HG02981 (cell line): ENCODE measurements around the gene ZBTB7C.

ENCODE experiments used
- ATAC-seq: cut with Tn5 transposase; IDR thresholded peaks from one replicate; pipeline ENCODE4 v1.9.1; 2021; ENCODE audit warnings: mild to moderate bottlenecking, moderate library complexity; ENCODE audit not compliant: unreplicated experiment

The ZBTB7C gene

DNA sequence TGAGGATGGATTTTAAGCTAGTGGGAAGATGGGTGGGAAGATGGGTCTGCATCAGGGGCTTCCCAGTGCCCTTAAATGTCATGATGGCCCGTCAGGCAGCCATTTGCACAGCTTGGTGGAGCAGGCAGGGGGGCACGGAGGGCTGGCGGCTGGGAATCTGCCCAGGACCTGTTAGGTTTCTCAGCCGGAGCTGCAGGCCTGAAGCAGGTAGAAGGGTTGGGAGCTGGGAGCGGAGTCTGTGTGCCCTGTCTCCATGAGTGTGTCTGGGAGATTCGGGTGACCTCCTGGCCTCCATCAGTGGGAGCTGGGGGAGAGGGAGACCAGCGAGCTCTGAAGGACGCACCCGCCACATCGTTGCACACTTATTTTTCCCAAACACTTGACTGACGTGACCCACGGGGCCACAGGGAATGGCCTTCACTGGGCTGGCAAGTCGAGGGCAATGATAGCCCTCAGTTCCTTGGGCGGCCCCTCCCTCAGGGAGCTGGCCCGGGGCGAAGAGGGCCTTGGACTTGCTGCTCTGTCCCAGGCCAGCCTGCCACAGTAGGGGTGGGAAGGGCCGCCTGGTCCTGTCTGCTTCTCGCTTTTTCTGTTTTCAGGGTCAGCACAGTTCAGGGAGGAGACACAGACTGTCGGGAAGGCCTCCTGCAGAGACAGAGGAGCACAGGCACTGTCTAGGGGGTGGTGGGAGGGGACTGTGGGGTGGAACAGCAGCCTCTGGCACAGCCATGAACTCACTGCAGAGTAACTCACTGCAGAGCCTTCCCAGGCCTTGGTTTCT lies 236.8 kb downstream of the ZBTB7C start:
- ATAC-seq = no peak

DNA sequence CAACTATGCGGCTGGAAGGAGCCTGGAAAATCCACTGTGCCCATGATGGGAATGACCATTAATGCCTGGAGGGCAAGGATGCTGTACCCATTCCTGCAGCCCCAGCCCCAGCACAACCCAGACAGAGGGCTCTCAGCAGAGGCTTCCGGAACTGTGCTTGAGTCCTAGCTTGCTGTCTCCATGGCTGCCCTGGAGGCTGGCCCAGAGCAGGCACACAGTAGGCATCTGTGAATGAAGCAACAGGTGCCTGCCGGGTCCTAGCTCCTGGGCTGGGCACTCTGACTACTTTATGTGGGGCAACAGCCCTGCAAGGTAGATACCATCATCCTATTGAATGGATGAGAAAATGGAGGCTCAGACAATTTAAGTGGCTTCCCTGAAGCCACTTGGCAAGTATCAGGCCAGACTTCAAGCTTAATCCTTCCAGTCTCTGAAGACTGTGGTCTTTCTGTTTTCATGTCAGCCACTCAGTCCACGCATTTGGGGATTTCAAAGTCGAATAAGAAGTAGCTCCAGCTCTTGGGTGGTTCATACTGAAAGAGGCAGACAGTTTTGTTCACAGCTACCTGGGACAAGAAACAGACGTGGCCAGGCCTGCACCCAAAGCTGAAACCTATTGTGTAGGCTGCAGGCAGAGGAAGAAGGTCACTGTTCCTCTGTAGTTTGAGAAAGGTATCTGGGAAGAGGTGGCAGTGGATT lies 237.5 kb downstream of the ZBTB7C start:
- ATAC-seq = no peak

DNA sequence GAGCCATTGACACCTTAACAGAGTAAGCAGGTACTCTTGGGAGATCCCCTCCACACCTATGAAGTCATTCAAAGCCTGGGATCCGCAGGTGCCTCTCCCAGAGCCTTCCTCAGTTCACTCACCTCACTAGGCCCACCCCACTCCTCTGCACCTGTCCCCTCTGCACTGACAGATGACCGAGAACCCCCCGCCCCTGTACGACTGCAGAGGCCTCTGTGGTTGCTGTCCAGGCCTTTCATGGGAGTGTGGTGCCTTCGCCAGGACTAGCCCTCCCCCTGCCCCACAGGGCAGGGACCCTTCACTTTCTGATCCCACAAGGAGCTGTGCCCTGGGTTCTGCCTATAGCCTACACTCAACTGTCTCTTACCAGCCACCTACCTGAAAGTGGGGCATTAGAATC lies 238.5 kb downstream of the ZBTB7C start:
- no peak for ATAC-seq

DNA sequence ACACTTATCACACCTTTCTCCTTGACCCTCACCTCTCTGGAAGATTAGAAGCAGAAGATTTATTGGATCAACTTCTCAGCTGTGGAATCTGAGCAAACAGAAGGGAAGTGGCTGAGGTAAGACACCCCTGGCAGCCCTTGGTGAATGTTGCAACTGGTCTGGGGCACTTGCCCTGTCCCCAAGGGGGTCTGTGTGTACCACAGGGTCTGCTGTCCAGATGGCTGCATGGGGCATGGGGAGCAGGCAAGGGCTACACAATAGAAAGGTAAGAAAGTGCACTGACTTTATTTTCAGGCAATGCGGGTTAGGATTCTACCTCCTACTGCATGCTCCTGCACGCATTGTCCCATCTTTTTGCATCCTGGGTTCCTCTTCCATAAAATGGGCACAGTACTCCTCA lies 240.3 kb downstream of the ZBTB7C start:
- no peak for ATAC-seq

DNA sequence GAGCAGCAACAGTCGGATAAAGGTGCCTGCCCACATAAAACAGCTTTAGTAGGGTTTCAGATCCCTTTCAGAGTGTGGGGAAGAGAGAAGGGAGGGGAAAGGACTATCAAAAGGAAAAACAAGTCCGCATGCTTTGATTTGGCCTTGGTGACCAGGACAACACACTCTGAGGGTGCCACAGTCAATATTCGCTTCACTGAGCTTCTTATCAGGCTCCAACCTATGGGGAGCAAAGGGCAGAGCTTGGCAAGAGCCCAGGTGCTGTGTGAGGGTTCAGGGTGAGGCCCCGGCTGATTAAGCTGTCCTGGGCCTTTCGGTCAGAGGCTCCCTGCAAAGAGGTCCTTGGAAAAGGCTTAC lies 241.3 kb downstream of the ZBTB7C start:
- ATAC-seq = no peak

DNA sequence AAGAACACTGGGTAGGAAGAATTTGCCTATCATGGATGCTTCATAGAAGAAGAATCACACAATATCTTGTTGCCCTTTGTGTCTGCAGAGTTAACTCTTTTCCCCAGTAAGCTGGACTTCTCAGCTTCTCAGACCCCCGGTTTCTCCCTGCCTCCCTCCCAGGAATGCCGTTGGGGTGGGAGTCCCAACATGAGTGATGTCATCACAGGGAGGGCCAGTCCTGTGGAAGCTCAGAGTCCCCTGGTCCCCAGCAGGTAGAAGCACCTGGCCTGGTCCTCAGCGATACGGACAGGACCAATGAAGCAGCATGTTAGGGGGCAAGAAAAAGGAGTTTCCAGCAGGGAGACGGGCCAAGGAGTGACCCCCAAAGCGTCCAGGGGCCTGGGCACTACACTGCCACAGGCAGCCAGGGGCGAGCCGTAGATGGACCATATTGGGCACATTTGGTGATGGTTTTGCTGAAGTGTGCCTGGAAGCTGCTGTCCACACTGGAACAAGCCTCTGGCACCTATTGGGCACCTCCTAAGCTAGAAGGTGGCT lies 242.8 kb downstream of the ZBTB7C start:
- ATAC-seq = no peak

DNA sequence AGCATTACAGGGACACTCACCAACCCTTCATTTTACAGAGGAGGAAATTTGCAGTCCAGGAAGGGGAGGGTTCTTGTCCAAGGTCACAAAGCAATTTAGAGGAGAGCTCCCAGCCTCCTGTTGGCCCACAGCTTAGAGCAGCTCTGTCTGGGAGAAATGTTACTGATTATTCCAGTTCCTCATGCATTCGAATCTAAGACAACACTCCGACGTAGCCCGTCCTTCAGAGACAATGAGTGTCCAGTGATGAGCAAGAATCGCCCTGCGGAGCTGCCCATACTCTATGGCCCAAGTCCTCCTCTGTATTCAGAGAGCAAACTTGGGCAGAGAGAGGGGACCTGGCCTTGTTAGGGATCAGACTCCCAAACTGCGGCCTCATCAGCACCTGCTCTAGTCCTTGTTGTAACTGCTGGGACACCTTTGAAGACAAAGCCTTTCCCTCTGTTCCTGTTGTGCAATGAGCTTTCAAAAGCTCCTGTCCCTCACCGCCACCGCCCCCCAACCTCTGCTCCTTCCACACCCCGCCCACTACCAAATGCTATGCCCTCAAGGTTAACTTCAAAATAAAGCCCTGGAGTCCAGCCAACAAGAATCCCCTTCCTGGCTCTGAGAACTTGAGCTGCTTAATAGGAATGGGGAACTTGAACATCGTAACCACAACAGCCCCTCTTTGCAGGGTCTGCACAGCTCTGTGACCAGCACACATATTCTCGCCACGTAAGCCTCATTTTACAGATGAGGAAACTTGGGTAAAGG lies 243.9 kb downstream of the ZBTB7C start:
- no peak for ATAC-seq

DNA sequence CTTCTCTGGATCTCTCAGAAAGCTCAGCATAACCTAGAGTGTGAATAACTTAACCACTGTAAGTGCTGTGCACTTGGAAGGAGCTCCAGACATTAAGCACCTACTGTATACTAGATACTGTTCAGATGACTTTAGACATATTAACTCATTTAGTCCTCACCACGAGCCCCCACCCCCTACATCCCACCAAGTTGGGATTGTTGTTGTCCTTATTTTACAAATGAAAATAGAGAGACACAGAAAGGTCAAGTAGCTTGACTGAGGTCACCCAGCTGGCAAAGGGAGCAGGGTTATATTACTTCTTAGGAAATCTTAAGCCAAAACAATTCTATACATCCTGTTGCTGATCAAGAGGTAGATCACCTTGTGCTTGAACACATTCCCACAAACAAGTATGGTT lies 244.5 kb downstream of the ZBTB7C start:
- ATAC-seq = no peak

DNA sequence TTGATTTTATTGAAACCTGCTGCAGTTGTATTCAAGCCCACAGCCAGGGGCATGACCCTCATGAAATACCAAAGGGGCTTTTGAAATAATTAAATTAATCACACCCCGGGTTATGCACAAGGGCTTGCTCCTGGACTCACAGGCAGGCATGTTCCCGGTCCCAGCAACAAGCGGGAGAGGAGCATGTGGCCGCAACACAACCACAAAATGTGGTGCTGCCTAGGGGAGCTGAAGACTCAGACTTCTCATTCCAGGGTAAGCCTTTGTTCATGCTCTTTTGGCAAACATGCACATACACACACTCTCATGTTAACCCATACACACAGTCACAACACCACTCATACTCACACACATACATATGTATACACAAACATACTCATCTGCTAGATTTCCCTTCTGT lies 245.1 kb downstream of the ZBTB7C start:
- ATAC-seq = no peak

DNA sequence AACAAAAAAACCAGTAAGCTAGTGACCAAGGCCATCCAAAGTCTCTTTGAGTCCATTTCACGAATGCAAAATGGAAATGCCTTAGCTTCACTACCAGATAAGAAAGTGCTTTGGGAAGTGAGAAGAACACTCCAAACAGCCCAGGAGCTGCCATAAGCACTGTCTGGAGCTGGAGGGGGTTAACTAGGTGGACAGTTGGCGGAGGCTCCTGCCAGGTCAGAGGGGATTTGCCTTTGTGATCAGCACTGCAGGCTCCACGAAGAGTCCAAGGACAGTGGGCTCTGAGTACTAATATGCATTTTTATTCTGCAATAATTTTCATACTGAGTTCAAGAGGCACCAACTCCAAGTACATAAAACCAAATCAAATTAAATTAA lies 245.5 kb downstream of the ZBTB7C start:
- no peak for ATAC-seq

DNA sequence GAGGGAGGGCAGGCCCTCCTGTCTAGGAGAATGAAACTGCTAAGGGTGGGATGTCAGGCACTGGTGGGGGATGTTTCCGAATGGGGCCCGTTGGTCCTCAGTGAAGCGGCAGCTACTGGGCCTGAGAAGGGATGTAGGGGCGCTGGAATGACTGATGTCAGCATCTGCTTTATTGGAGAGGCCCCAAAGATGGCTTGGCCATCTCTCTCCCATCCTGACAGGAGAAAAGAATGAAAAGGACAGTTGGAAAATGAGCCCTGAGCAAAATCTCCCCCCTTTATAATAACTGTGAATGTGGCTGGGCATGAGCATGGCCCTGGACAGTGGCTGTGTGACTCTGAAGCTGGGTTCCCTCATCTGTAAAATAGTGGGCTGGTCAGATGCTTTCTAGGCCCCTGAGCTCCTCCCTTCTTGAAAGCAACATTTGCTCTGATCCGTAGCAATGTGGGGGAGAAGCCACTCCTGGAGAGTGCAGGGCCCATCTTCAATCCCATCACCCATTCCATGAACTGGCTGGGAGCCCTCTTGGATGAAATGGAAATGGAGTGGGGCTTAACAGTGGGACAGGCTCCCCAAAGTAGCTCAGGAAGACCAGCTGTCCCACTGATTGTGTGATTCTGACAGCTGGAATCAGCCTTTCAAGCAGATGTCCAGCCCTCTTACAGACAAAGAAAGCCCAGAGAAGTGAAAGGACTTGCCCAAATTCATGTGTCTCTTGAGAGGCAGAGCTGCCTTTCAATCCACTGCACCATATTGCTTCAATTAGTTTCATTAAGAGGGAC lies 246.0 kb downstream of the ZBTB7C start:
- ATAC-seq = no peak

DNA sequence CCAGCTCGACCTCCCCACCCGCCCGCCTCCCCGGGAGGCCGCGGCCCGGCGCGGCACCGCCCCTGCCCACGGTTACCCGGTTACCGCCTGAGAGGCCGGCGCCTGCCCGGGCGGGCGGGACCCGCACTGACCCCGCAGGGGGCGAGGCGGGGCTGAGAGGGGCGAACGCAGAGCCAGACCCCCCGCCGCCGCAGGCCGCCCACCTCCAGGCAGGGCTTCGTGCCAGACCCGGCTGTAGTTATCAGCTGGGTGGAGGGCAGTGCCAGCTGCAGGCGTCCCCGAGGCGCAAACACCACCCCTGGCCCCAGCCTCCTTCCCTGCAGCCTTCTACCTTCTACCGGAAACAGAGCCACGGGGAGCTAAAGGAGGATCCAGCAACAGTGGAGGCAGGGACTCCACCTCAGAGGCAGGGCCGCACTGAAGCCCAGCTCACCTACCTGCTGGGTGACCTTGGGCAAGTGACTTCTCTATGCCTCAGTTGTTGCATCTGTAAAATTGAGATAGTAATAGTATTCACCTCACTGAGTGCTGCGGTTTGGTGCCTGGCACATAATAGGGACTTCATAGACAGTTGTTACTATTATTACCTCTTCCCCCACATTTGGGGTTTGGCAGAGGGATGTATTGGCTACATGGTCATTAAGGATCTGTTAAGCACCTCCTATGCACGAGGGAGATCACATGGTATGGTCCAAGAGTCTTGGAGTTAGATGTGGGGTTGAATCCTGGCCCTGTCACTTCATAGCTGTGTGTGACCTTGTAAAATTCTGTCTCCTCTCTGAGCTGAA lies 247.1 kb downstream of the ZBTB7C start:
- peak; percentile 35 for ATAC-seq

DNA sequence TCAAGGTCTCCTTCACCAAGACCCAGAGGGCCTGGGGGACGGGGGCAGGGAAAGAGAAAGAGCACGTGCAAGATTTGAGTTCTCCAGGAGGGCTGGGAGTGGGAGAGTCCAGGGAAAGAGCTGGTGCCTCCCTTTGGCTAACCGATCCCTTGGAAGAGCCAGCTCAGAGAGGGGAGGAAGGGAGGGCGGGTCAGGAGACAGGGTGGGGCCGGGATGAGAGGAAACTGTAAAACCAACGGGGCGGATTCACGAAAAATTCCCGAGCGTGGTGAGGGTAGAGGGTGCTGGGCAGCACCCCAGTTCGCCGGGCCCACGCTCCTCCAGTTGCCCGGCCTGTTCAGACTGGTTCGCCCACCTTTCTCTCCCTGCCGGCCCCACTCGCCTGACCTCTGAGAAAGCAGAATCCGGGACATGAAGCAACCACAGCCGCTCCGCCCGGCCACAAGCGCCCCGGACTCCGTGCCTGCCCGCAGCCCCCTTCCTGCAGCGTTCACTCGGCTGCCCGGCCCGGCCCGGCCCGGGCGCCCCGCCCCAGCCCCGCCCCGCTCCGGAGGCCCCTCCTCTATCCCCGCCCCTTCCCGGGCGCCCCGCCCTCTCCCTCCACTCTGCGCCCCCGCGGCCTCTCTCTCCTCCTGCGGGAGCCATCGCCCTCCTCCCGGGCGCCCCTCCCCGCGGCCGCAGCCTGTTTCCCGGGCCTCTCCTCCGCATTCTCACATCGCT lies 247.8 kb downstream of the ZBTB7C start:
- peak; percentile 80 for ATAC-seq

DNA sequence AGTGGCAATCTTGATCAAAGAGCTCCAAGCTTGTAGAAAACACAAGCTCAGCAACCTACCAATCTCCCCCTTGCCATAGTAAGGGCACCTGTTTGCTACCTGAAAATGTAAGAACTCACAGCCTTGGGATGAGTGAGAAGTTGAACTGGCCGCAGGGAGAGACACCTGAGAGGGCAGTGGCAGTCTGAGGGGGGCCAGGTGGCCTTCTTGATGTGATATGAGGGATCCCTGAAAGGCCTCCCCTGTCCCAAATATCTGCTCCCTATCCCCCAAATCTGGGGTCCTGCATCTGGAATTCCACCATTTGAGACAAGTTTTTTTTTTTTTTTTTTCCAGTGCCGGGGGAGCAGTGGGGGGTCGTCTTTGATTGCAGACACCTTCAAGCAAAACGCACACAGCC lies 248.6 kb downstream of the ZBTB7C start:
- ATAC-seq = no peak

DNA sequence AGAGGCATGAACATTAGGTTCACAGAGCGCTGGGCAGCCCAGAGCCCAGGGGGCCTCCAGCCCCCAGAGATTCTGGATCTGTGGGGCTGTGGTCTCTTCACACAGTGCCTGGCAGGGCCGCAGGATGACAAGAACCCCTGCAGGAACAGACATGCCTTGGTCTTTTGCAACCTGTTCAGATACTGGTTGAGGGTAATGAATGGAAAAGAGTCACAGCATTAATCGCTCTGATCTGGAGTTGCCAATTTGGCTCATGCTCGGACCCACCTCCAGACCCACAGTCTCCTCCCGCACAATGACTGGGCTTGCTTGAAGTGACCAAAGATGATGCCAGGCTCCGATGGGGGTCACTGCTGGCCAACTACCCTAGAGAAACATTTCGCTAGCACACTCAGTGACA lies 249.4 kb downstream of the ZBTB7C start:
- ATAC-seq = no peak

DNA sequence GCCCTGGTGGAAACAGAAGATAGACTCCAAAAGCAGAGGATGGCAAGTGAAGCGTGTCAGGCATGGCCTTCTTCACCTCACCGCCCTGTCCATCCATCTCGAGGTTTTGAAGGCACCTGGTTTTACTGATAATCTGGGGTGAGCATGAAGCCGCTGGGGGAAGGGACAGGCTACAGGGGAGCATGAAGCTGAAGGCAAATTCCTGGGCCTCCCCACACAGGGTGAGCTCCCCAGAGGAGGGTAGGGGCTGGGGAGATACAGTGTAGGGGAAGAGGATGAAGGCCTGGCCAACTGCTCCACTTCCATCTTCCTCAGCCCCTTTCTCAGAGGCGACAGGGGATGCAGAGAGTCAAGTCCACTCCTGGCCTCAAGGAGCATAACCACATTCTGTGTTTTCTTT lies 250.5 kb downstream of the ZBTB7C start:
- no peak for ATAC-seq

DNA sequence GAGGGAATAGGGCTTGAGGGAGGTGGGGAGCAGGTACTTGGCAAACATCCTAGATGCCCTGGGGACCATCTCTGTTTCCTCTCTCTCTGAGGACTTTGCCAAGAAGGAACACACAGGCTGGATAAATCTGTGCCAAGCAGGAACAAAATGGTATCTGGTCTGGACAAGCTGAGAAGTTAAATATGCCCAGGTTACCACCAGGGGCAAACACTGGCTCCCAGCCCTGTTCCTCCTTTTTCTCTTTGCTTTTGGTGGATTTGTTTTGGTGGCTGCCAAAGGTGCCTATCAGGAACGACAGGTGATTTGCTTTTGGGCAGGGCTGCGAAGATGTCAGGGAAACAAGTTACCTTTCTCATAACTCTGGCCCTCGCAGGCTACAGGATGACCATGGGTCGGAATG lies 251.2 kb downstream of the ZBTB7C start:
- no peak for ATAC-seq

DNA sequence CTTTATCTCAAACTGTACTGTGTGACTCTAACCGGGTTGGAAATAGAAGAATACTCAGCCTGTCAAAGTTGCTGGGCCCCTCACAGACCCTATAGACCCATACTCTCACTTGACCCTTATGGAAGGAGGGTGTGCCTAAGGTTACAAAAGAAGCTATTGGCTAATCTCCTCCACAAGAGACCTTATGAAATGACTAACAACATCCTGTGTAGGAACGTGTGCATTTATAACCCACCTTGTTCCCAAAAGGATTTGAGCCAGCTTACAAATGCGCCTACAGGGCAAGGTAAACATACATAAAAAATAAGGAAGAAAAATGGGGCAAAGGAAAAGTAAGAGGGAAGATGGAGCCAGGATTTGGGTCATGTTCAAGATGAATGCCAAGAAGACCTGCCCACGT lies 253.3 kb downstream of the ZBTB7C start:
- ATAC-seq = no peak

DNA sequence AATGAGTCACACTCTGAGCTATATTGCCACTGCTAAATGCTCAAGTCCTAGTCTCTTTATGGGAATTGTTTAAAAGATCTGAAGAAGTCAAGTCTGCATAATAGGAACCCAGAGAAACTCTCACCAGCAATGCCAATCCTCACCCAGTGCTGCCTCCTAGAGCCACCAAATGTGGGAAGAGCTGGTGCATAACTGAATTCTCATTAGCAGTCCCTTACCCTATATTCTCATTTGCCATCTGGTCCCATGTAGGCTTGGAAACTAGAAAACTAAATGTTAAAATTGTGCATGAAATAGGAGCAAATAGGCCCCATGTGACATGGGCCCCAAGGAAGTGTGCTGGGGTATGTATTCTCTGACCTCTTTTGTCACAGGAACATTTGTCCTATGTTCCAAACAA lies 254.4 kb downstream of the ZBTB7C start:
- no peak for ATAC-seq
